HG03060 (cell line): Measurements from ENCODE around the gene MRPL4.
A peak's percentile ranks its signal among the peaks of the same experiment; 100 is the strongest.

ENCODE experiments used
- ATAC-seq: cut with Tn5 transposase; IDR thresholded peaks from one replicate; pipeline ENCODE4 v1.9.1; 2021; ENCODE audit warnings: low read depth, moderate number of reproducible peaks; ENCODE audit not compliant: unreplicated experiment

MRPL4 gene

DNA sequence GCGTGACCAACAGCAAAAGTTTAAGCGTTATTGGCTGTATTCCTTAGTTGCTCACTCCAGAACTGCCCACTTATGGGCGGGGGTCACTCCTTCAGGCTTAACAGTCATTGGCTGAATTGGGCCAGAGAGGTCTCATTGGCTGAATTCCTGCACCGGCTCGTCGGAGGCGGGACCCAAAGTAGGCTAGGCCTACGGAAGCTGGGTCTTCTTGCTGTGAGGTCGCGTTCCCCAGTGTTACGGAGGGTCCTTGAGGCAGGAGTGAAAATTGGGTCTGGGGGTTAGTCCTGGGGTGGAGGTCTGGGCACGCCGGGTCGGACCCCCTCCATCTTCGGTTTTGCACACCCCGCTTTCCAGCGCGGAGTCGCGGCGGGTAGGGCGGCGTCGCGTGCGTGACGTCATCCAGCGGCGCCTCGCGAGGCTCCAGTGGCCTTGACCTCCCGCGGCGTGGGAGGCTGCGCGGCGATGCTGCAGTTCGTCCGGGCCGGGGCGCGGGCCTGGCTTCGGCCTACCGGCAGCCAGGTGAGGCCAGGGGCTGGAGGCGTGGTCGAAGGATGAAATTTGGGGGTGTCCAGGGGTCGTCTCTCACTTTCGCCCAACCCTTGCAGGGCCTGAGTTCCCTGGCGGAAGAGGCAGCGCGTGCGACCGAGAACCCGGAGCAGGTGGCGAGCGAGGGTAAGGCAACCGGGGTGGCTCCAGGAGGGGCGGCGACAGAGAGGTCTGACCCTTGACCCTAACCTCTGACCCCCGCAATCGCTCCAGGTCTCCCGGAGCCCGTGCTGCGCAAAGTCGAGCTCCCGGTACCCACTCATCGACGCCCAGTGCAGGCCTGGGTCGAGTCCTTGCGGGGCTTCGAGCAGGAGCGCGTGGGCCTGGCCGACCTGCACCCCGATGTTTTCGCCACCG, at the start of gene MRPL4:
TSS of gene MRPL4 (plus strand) at position 423 of the 903 bp plus-strand sequence. CDS start at position 463, 40 bp downstream.
- peak; percentile 72 for ATAC-seq

DNA sequence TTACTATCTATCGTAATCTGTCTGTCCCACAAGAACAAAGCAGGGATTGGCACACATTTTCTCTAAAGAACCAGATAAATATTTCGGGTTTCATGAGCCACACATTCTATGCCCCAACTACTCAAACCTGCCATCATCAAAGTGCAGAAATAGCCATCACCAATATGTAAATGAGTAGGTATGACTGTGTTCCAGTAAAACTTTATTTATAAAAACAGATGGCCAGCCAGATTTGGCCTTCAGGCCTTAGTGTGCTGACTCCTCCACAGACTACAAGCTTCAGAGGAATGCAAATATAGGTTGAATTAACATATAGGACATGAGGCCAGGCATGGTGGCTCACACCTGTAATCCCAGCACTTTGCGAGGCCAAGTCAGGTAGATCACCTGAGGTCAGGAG, 48.3 kb upstream of the MRPL4 start:
- ATAC-seq: no peak

DNA sequence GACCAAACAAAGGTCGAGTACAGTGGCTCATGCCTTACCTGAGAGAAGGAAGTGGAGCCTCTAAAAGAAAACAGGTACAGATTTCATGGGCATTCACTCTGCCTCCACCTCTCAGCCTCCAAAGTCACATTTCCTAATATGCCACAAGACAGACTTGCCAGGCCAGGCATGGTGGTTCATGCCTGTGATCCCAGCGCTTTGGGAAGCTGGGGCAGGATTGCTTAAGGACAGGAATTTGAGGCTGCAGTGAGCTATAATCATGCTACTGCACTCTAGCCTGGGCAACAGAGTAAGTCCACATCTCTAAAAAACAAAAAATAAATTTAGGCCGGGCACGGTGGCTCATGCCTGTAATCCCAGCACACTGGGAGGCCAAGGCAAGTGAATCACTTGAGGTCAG, 46.4 kb upstream of the MRPL4 start:
- ATAC-seq: no peak

DNA sequence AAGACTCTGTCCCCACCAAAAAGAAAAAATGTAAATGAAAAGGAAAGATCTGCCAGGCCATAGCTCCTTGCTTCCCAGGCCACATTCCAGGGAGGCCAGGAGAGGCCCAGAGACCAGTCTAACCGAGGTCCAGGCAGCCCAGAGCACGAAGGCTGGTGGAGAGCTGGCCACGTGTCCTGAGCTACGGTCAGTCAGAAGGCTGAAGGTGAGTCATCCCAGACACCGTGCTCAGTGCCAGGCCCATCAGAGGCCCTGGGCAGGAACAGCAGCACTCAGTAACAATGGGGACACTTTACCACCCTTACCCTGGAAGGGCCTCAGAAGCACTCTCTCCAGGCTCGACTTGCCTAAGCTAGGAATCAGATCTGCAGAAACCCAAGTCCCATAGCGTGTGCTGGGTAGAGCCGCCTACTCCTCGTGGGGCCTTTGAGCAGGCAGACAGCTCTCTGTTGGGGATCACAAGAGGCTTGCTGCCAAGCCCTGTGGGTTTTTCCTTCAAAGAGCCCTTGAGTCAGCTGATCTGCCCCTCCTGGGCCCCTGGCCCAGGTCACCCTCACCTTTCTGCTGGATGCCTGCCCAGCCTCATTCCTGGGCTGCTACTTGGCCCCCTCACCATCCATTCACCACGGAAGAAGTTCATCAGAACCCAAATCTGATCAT, 45.7 kb upstream of the MRPL4 start:
- no peak for ATAC-seq

DNA sequence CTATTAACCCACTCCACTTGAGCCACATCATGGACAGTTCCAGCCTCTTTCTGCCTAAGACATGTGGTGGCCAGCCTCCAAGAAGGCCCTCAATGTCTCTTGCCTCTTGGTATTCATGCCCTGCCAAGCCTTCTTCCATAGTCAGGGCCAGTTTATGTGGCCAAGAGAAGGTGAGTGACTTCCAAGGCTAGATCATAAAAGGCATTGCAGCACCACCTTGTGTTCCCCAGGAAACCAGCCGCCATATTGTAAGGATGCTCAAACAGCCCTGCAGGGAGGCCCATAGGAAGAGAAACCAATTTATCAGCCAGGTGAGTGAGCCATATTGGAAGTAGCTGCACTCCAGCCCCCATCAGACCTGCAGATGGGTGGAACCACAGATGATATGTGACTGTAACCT, 45.0 kb upstream of the MRPL4 start:
- ATAC-seq: no peak

DNA sequence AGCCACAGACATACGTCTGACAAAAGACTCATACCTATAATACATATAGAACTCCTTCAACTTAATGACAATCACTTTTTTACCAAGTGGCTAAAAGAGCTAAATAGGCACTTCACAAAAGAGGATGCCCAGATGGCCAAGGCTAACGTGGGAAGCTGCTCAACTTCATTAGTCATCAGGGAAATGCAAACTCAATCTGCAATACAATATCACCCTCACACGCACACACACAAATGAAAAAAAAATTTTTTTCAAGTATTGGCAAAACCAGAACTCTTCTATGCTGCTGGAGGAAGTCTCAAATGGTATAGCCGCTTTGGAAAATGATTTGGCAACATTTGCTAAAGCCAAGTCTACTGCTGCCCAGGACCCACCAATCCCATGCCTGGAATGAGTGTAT, 42.7 kb upstream of the MRPL4 start:
- ATAC-seq: no peak

DNA sequence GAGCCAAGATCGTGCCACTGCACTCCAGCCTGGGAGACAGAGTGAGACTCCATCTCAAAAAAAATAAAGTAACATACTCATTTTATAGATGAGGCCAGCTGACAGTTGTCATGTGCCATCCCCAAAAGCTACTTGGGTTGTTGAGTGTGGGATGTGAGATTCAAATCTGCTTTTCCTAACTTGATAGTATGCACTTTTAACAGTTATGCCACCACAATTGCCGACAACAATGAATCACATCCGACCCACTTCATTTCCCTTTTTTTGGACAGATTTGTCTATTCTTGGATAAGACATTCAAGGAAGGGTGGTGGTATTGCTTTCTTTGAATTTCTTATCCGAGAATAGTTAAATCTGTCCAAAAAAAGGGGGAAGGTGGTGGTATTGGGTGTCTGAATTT, 41.0 kb upstream of the MRPL4 start:
- ATAC-seq: no peak

DNA sequence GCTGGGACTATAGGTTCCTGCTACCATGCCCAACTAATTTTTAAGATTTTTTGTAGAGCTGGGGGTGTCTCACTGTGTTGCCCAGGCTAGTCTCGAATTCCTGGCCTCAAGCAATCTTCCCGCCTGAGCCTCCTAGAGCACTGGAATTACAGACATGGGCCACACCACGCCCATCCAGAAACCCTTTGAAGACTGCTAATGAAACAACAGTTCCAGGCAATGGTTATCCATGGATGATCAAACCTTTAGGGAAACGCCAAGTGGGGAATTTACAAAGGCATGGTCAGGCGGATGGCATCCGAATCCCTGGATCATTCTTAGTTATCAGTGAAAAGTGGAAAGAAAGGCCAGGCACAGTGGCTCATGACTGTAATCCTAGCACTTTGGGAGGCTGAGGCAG, 40.3 kb upstream of the MRPL4 start:
- no peak for ATAC-seq

DNA sequence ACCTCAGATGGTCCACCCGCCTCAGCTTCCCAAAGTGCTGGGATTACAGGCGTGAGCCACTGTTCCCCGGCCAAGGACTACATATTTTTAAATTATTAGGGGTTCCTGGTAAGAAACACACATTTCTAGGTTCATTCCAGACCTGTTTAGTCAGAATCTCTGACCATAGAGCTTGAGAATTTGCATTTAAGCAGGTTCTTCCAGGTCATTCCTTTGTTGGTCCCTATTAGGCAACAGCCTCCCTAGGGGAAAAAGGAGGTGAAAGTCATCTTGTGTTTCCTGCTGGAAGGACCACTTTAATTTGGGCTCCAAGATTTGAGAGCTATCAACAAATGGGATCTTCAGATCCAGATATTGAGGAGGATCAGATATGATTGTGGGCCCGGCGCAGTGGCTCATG, 37.2 kb upstream of the MRPL4 start:
- no peak for ATAC-seq

DNA sequence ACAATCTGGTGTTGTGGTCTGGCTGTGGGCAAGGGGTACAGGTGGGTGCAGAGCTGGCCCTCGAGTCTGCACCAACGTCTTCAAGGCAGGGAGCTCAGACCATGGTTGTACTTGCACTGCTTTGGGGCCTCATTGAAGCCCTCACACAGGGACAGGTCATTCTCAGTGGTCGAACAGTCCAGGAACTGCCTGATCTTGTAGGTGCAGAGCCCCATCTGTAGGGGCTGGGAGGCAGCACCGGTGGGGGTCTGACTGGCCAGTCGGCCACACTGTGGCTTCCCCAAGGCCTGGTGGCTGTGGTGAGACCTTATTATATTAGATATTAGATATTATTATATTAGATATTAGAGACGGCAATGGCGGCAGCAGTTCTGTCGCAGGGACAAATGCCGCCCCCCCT, 34.9 kb upstream of the MRPL4 start:
- ATAC-seq: no peak

DNA sequence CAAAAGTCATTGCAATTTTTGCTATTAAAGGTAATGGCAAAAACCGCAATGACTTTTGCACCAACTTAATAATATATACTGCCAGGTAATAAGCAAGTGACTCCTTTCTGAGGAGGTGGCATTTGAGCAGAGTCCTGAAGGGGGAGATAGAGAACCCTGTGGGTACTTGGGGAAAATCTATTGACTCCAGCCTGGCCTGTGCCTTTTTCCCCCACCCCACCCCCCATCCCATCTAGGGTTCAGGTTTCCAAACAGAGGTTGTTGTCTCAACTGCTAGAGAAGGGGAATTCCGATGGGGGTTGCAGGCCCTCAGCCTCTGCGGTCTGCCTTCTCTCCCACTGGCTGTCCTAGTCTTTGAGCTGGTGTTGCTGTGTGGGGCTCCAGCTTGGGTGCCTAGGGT, 32.3 kb upstream of the MRPL4 start:
- ATAC-seq: no peak

DNA sequence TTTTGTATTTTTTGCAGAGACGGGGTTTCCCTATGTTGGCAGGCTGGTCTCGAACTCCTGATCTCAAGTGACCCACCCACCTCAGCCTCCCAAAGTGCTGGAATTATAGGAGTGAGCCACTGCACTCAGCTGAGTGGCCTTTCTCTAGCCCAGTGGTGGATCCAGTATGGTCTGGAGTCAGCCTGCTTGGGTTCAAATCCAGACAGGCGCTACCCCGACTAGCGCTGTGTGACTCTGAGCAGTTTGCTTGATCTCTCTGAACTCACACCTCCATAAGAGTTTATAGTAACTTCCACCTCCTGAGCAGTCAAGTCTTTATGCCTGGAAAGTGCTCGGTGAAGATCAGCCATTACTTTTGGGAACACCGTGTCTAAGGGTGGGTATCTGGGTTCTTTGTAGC, 31.3 kb upstream of the MRPL4 start:
- ATAC-seq: no peak

DNA sequence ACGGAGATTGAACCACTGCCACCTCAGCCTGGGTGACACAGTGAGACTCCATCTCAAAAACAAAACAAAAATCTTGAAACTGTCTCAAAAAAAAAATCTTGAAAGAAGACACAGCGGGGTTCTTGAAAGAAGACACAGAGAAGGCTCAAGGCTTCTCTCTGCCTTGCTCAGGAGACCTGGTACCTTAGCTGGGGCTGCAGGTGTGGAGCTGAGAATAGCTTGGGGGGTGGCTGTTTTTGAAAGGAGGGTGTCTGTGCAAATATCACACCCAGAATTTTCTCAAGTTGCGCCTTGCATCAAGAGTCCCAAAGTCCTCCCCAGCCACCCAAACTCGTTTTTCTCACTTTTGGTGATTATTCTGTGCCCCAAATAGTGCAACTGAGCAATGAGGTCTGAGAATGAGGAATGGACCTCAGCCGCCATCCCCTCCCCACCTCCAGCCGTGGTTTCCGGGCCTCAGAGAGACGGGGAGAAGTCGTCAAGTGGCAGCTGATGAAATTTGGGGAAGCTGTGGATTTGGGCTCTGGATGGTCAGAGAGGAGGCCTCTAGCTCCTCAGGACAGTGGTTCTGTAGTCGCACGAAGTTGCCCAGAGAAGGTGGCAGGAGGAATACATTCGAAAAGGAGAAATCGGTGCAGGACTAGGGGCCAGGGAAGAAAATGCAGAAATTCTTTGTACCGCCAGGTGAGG, 29.7 kb upstream of the MRPL4 start:
- no peak for ATAC-seq

DNA sequence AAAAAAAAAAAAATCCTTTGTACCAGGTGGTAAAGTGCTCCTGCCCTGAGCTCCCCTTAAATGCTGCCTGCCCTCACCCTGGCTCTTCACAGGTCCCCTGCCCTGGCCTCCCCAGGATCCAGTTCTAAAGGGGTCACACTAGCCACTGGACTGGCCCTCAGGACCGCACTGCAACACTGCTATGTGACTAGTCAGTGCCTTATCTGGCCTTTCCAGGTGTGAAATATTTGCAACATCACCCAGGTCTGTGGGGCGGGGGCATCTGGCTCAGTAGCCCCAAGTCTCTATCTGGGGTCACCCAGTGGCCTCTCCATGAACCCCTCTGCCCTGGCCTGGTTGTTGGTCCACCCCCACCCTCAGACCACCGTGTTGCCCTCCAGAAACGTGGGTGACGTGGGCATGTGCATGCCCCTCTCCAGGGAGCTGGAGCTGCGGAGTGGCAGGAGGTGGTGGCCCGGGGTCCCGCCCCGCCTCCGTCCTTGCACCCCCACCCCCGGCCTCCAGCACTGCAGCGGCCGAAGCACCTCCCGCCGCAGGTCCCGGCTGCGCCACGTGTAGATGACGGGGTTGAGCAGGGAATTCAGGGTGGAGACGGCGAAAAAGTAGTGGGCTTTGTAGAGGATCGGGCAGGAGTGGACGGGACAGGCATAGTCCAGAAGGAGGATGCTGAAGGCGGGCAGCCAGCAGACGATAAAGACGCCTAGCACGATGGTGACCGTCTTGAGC, 28.4 kb upstream of the MRPL4 start:
- no peak for ATAC-seq

DNA sequence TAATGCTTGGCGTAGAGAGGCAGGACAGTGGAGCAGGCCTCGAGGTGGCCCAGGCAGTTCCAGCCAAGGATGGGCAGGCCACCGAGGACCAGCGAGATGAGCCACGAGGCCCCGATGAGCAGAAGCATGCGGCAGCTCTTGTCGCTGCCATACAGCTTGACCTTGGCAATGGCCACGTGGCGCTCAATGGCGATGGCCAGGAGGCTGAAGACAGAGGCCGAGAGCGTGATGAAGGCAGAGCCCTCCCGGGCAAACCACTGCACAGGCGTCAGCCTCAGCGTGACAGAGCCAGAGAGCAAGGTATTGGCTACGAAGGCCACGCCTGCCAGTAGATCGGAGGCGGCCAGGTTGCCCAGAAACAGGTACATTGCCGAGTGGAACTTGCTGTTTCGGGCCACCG, 27.7 kb upstream of the MRPL4 start:
- ATAC-seq: no peak

DNA sequence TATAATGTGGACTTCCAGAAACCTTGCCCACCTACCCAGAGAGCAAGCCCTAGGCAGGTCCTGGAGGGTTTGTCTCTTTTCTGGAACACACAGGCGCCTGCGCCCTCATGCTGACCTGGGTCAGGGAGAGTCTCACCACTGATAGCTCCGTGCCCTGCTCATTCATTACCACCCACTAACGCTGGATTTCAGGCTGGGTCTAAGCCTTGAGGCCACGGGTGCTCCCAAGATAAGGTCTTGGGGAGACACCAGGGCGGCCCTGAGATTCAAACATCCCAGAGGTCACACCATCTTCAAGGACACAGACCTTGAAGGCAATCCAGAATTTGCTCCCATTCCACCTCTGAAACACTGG, 26.0 kb upstream of the MRPL4 start:
- no peak for ATAC-seq

DNA sequence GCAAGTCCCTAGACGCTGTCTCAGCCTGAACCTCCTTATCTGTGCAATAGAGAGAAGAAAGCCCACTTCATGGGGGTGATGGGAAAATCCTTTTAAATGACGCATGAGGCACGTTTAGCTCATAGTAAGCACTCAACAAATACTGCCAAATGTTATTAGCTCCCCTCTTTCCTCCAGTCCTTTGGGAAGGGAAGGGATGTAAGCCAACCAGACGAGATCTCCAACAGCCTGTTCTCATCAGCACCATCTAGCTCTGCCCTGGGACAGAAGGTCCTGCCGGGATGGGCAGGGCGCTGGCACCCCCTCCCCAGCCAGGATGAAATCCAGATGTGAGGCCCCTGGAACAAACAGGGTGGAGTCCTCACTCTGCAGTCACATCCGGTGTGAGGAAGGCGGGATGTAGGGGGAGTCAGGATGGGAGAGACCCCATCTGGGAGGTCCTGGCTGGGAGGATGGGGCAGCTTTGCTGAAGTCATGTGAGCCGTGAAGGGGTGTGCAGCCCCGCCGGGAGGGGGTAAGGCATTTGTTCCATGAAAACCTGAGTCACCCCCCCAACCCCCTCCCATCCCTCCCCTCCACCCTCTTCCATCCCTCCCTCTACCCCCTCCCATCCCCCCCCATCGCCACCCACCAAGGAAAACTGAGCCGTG, 25.5 kb upstream of the MRPL4 start:
- no peak for ATAC-seq

DNA sequence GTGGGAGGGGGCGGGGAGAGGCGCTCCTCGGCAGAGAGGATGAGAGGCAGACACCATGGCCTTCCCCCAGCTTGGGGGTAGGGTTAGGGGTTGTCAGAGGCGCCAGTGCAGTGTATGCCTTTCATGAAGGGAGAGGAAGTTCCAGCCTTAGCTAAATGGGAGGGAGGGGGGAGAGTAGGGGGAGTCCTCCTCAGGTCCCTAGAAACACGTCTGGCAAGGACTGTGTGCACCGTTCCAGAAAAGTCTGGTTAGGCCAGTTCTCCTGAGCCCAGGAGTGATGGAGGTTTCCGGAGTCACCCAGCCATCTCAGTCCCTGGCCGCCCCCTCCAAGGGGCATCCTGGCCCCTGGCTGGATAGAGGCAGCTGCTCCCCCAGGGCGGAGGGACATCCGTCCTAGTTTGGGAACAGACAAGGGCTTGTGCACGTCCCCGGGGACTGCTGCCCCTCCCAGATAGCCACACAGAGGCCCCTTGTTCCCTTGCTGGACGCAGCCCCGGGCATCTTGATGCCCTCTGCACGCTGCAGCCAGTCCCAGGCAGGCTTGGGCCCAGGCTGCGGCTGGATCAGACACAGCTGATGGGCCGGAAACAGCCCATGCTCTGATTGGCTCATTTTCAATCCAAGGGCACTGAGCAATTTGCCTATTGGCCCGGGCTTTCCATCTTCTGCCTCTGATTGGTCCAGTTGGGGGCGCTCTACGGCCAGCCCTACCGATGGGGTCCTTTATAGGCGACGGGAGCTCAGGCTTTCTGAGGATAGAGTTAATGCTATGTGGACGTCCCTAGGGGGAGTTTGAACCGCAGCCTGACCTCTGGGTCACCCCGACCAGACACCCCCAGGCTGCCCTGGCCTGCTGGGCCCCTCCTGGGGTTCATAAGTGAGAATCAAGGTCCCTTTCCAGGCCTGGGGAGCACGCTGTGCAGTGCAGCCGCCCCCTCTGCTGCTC, 24.7 kb upstream of the MRPL4 start:
- no peak for ATAC-seq

DNA sequence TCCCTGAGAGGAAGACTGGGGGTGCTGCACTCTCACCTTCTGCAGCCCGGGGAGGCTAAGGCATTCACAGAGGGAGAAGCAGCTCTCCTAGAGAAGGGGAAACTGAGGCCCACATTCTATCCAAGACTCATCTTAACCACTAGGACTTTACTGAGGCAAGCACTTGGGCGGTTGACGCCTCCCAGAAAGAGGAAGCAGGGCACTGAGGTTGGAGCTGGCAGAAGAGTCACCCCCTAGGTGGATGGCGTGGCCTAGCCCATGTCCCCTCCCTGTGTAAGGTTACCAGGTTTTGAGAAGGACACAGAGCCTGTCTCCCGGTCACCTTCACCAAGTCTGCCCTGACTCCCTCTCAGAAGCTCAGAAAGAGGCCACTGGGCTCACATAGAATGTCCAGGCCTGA, 23.6 kb upstream of the MRPL4 start:
- ATAC-seq: no peak
